Stimulated activated CD4-positive, alpha-beta T cell treated with anti-CD3 and anti-CD28 coated beads, TNF-alpha, amount 100 ng/mL, for 4 hours (primary cell): ENCODE measurements around the gene EPB41.
"Not testable (repeated sequence)": the region's sequence is repeated elsewhere in the genome, so short reads cannot be mapped to it uniquely, and the experiment has no call there.

Source experiments
- DNase-seq, 3 experiments: peaks; one replicate each; pipeline ENCODE4 v3.0.0-alpha.2; 2020; ENCODE audit warnings: low read depth in 3 of 3

The EPB41 gene

DNA sequence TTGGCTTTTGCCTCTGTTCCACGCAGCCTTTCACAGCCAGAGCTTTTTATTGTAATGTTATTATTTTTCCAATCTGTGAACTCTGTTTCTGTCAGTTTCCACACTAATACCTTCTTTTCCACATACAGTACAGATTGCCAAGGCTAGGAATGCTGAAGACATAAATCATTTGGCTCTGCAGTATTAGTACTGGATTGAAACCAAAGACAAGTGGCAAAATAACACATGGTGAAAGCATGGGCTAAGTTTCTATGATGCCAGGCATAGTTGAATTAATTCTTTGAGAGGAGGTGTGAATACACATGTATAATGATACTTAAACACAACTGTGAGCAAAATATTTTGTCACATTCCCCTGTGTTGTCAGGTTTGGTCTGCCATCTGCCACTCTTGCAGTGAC lies 135.8 kb downstream of the EPB41 start:
- DNase-seq: no peak

DNA sequence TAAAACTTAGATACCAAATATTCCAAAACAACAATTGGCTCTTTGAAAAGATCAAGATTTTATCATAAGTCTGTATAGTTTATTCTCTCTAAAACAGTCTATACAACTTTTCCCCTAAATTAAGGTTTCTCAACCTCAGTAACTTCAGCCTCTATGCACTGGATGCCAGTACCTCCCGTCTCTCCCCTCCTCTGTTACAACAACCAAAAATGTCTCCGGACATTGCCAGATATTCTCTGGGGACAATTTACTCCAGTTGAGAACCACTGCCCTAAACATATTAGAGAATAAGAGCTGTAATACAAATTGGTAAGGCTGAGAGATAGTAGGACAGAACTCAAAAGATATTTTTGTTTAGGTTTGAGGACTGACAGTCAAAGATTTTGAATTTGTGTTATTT lies 137.7 kb downstream of the EPB41 start:
- no peak for DNase-seq

DNA sequence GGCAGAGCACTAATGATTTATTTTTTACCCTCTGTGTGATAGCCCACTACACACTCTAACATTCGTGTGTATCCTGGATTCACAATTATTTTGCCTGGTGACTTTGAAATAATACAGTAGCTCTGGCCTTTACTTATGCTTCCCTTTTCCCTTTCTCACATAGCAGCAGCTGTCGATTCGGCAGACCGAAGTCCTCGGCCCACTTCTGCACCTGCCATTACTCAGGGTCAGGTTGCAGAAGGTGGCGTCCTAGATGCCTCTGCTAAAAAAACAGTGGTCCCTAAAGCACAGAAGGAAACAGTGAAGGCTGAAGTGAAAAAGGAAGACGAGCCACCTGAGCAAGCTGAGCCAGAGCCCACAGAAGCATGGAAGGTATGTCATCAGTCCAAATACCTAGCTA lies 138.6 kb downstream of the EPB41 start:
- DNase-seq: no peak

DNA sequence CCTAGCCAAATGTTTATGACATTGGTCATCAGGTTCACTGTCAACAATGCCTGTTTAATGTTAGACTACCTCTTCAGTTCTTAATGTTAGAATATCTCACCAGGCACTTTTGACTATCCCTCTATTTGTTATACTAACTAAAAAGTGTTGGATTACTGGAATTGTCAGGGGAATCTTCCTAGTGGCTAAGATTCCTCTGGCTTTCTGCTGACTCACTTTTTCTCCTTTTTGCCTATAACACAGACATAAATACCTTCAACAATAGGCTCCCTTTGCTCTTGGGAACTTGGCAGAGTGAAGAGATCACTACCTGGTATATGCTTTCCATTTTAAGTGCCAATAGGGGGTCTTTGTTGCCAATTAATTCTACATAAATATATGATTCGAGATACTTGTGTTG lies 140.8 kb downstream of the EPB41 start:
- DNase-seq: no peak

DNA sequence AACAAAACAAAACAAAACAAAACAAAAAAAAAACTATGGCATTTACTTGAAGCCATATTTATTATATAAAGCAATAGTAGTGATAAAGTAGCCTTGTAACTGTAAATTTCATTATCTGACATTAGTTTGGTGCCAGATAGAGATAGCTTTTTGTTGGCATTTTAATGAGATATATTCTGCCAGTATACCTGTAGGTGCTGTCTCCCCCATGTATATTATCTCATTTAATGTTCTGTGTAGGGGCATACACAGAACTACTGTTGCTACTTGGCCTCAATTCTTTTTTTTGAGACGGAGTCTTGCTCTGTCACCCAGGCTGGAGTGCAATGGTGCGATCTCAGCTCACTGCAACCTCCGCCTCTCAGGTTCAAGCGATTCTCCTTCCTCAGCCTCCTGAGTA lies 141.9 kb downstream of the EPB41 start:
- no peak for DNase-seq

DNA sequence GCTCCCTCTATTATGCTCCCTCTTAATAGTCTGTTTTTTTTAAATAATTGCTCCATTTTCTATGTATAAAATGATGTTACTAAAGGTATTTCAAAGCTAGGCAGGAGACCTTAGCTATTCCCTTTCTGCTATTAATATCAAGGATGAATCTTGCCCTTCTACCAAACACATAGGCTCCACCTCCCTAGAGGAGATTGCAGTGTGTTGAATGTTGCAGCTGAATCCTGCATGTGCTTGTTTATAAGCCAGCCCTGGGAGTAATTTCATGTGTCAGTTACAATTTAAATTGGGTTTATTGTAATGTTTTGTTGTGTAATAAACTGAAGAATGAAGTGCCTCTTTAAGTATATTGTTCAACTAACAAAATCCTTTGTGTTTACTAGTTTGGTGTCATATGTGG lies 143.3 kb downstream of the EPB41 start:
- DNase-seq: no peak

DNA sequence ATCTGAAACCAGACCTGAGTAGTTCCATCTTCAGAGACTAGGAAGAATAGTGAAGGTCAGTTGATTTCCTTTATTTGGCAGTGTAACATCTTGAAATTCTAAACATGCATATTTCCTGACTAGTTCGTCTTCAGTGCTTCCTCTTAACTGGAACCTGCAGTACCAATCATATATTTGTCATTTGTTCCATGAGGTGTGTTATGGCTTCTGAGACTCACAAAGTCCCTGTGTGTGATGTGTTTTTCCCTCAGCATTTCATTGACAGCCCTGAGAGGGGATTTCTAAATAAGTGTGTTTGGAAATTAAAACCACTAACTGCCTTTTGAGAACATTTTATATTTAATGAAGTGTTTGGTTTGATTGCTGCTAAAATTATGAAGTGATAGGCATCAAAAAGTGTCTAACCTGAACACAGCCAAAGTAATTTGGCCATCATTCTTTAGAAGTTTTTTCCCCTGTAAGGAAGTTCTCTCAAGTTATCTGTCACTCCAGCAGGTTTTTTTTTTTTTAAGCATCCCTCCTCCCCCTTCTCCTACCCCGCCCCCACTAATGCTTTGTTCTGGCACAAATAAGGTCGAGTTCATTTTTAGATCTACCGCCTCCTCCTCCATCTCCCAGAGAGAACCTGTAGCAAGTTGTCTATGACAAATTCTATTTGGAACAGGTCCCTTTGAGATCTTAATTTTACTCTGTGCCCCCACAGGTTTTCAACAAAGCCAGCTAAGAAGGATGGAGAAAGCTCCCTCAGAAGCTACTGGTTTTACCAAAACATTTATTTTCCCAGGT lies 148.0 kb downstream of the EPB41 start:
- peak in 1 of 3 experiments; percentile 9 for DNase-seq

DNA sequence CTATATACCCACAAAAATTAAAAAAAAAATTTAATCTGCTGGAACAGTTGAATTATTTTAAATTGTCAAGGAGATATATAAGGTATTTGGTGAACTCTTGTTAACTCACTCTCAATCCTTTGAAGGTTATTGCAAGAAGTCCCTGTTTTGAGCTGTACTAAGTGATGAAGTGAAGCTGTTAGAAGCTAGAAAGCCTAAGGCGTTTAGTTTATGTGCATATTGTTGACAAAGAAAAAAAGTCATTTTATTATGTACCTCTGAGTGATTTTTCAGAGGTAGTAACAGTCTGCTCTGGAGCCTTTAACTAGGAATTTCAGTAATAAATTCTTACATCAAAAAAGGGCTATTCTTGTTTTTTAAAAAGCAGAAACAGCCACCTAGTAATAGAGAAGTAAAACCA lies 149.7 kb downstream of the EPB41 start:
- no peak for DNase-seq

DNA sequence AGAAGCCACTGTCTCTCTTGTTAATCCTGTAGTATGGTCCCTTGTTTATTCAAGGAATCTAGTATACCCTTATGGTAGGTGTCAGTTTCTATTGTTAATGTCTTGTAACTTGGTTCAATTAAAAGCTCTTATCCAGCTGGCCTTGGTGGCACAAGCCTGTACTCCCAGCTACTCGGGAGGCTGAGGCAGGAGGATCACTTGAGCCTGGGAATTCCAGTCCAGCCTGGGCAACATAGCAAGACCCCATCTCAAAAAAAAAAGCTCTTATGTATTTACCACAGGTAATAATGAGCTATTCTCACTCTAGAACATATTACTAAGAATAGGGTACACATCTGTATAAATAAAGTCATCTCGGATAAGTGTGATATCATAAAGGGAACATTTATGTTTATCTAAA lies 162.8 kb downstream of the EPB41 start:
- DNase-seq: no peak

DNA sequence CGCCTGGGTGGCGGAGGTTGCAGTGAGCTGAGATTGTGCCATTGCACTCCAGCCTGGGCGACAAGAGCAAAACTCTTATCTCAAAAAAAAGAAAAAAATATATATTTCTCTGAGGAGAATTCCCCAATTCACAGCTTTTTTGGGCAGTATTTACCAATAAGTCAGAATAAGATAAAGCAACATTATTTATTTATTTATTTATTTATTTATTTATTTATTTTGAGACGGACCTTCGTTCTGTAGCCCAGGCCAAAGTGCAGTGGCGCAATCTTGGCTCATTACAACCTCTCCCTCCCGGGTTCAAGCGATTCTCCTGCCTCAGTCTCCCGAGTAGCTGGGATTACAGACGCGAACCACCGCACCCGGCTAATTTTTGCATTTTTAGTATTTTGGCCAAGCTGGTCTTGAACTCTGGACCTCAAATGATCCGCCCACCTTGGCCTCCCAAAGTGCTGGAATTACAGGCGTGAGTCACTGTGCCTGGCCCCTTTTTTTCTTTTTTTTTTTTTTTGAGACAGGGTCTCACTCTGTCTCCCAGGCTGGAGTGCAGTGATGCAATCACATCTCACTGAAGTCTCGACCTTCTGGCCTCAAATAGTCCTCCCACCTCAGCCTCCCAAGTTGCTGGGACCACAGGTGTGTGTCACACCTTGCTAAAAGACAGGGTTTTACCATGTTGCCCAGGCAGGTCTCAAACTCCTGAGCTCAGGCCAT lies 165.7 kb downstream of the EPB41 start:
- not testable (repeated sequence) for DNase-seq

DNA sequence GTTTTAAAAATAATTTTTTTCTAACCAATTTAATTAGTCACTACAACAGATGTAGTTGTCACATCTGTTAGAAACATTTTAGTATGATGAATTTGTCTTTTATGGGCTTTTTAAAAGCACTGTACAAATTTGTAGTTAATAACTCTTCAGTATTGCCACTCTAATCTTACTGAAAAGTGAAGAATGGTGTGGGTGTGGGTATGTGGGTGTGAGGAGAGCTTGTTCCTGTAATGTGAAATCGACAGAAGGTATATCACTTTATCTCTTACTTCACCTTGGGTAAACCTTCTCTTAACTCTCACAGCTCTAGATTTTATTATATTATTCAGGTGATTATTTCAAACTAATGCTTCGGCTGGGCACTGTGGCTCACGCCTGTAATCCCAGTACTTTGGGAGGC lies 166.8 kb downstream of the EPB41 start:
- no peak for DNase-seq

DNA sequence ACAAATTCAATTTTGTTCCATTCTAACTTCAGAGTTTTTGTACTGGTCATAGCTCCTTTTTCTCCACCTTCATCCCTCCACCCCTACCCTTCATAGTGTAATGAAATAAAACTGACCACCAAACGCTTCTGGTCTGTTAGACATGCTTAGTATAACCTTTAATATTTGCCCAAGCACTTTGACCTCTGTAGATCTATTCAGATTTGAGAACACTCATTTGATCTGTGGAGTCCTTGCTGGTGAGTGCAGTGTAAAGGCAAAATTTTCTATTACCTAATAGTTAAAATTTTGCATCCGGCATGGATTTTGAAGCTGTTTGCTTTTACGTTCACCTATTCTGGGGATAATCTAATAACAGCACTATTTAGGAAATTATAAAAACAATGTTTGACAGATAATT lies 168.2 kb downstream of the EPB41 start:
- no peak for DNase-seq

DNA sequence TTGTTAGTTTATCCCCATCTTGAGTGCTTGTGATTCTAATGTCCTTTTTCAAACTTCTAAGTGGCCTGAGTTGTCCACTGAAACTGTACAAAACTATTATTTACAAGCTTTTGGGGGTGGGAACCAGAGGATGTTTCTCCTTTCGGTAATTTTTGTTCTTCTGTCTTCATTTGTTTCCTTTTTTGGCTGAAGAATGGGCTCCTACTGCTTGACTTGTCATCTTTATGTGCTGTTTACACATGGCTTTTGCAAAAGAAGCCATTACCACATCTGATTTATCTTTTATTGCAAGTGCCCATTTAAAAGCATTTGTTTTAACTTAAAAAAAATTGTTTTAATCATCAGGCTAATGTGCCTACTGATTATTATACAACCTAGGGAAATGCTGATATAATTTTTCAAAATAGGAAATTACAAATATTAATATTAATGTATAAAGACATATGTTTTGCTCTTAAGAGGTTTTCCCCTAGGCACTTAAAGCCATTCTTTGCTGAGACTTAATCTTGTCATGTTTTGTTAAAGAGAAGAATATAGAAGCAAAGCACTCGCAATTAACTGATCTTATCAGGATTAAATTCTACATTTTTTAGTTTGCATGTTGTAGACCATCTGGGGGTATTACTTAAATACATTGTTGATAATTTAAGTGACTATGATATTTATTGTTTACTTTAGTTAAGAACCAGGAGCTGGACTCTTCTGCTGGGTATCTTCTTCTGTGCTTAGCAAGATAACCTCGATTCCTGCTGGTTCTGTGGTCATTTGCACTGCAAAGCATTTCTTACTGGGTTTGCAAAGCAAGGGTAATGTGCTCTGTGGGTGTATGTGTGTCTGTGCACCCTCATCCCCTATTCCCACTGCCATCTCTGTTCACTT lies 169.2 kb downstream of the EPB41 start:
- DNase-seq: no peak

DNA sequence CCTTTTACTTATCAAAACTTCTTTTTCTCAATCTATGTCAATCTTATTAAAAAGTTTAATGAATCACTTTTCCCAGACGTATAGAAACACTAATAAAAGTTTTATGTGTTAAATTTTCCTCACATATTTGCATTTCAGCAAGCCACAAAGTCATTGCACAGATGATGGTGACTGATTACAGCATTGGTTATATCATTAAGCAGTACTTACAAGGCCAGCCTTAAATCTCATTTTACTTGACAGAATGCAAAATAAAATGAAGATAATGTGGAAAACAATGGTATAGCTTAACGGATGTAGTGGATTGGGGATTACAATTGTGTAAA lies 169.8 kb downstream of the EPB41 start:
- DNase-seq: no peak

DNA sequence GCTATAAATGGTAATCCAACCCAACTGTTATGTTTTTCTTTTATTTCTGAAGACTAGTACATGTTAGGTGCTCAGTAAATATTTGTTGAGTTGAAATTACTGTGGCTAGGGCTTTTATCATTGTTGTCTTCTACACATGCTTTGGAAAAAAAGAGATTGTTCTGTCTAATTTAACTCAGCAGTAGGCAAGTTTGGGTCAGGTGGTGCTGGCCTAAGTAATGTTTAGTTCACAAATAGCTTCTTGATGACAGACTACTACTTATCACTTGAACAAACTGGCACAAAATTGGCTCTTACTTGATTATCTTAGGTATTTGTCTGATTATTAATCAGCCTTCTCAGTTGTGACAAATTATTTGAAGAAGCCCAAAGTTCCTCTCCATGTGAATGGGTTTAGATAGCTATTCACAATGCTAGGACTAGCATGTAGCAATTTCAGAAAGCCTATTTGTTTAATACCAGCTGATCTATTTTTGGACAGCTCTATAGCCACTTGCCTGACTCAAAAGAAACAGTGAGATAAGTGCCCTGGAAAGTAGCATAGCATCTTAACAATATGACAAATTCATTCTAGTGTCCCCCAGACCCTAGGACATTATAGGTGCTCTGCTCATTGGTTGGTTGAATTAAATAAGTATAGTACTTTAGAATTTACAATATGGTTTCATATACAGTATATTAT lies 176.7 kb downstream of the EPB41 start:
- DNase-seq: no peak

DNA sequence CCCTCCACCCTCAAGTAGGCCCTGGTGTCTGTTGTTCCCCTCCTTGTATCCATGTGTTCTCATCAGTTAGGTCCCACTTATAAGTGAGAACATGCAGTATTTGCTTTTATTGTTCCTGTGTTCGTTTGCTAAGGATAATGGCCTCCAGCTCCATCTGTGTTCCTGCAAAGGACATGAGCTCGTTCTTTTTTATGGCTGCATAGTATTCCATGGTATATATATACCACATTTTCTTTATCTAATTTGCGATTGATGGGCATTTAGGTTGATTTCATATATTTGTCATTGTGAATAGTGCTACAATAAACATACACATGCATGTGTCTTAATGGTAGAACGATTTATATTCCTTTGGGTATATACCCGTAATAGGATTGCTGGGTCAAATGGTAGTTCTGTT lies 178.3 kb downstream of the EPB41 start:
- DNase-seq: not testable (repeated sequence)

DNA sequence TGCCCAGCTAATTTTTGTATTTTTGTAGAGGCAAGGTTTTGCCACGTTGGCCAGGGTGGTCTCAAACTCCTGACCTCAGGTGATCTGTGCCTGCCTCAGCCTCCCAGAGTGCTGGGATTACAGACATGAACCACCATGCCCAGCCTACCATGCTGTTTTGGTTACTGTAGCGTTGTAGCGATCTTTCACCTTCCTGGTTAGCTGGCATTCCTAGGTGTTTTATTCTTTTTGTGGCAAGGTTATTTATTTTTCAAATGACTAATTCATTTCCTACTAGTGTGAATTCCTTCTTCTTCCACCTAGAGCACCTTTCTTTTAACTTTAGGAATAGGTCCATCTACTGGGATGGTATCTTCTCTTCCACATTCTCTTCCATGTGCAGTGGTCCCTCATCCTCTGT lies 180.1 kb downstream of the EPB41 start:
- DNase-seq: no peak

DNA sequence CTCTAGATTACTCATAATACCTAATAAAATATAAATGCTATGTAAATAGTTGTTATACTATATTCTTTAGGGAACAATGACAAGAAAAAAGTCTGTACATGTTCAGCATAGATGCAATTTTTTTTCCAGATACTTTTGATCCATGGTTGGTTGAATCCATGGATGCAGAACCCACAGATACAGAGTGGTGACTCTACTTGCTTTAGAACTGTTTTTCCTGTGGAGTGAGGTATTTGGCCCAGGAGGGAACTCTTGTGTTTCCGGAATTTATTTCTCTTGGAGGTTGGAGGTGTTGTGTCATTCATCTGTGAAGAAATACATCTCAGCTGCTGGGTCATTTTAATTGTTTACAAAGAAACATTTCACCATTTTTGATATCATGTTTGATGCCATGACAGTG lies 180.6 kb downstream of the EPB41 start:
- DNase-seq: no peak

DNA sequence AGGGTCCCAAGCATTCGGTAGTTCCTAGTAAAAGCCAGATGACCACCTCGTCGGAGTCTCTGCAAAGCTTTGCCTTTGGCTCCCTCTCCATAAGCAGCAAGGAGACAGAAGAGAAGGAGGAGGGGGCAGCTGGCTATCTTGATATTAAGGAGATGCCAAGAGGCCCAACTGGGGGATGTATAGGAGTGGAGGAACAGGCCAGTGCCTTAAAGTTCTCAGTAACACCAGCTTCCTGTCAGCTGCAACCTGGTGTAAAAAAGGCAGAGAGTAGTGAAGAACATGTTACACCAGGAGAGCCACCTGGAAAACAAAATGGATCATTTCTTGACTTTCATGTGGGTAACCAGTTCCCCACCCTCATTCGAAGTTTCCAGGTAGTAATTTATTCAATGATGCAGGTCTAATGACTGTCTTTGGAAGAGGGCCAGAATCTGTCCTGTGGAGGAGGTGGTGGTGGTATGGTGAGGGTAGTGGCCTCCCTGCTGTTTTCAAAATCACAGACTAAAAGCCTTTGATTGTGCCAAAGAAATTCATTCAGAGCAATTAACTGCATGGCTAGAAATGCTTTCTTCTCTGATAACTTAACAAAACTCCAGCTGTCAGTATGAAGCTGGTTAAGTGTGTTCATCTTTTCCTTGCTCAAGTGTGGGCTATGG lies 182.0 kb downstream of the EPB41 start:
- DNase-seq: no peak

DNA sequence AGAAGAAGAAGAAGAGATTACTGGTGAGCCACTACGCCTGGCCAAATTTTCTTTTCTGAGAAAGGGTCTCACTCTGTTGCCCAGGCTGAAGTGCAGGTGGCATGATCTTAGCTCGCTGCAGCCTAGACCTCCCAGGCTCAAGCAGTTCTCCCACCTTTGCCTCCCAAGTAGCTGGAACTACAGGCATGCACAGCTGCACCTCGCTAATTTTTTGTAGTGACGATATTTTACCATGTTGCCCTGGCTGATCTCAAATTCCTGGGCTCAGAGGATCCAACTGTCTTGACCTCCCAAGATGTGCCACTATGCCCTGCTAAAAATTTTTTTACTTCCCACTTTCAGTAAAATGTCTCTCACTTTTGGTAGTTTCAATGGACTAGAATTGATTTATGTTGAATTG lies 184.9 kb downstream of the EPB41 start:
- no peak for DNase-seq

DNA sequence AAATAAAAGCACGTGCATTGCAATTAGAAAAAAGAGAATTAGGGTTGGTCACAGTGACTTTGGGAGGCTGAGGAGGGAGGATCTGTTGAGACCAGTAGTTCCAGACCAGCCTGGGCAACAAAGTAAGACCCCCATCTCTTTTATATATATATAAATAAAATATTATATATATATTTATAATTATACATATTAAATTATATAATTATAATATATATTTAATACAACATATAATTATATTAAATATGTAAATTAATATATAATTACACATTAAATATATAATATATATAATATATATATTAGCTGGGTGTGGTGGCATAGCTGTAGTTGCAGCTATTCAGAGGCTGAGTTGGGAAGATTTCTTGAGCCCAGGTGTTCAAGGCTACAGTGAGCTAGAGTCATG lies 186.1 kb downstream of the EPB41 start:
- DNase-seq: no peak

DNA sequence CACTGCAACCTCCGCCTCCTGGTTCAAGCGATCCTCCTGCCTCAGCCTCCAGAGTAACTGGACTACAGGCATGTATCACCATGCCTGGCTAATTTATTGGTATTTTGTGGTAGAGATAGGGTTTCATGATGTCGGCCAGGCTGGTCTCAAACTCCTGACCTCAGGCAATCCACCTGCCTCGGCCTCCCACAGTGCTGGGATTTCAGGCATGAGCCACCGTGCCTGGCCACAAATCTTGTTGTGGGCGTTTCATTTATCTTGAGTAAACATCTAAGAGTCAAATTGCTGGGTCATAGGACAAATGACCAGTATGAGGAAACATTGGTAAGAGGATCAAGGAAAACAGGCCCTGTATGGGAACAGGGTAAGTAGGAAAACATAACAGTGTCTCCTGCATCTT lies 191.5 kb downstream of the EPB41 start:
- no peak for DNase-seq
